CD4-positive, alpha-beta T cell (primary cell): ENCODE data around the gene KDM5A. TPM values are rescaled to one million over a fixed set of nuclear protein-coding genes. Genes with fewer than 3 reads are reported as not detected.

Experiments used
- ATAC-seq: fragments of 200-7000 bp; cut with Tn5 transposase; one replicate; pipeline ENCODE4 v1.10.0; 2022; ENCODE audit warnings: mild to moderate bottlenecking; ENCODE audit not compliant: poor library complexity
- CTCF ChIA-PET: fragments of 350-600 bp; sonication (Branson Sonifier 250); formaldehyde crosslinking; loops from one replicate; lab custom pipeline; 2021; ENCODE audit warnings: antibody characterized with exemption, inconsistent platforms; lab: Charles Lee
- POLR2A ChIA-PET: fragments of 350-600 bp; sonication (Branson Sonifier 250); formaldehyde crosslinking; loops from one replicate; lab custom pipeline; 2021; ENCODE audit warnings: antibody characterized with exemption, inconsistent platforms; lab: Charles Lee
- DNase-seq, 14 experiments: peaks; one replicate each; pipeline ENCODE4 v3.0.0-alpha.2; 2013 to 2020; ENCODE audit warnings: mixed read lengths in 2 of 14
- H3K27ac ChIP-seq, 2 donors: one replicate each; pipeline versions ENCODE4 v1.5.1 to v1.7.0; 2013; ENCODE audit warnings: low read length in 2 of 2, low read depth in 1 of 2, mild to moderate bottlenecking in 1 of 2
- H3K27me3 ChIP-seq, 2 experiments: 1 replicate in 1 of 2; 2 replicates in 1 of 2; pipeline versions ENCODE4 v1.6.1 to v1.7.0; 2013; ENCODE audit warnings: low read length in 2 of 2, control low read depth in 1 of 2, mild to moderate bottlenecking in 1 of 2, moderate library complexity in 1 of 2; ENCODE audit not compliant: insufficient read depth in 2 of 2, control insufficient read depth in 1 of 2
- H3K36me3 ChIP-seq: one replicate; pipeline ENCODE4 v1.6.1; 2013; ENCODE audit warnings: low read length, control low read depth; ENCODE audit not compliant: insufficient read depth
- H3K4me1 ChIP-seq: one replicate; pipeline ENCODE4 v1.6.1; 2013; ENCODE audit warnings: low read length, control low read depth; ENCODE audit not compliant: insufficient read depth
- H3K4me3 ChIP-seq: one replicate; pipeline ENCODE4 v1.5.1; 2013; ENCODE audit warnings: mild to moderate bottlenecking, low read length, moderate library complexity
- H3K9me3 ChIP-seq, 2 experiments: 1 replicate in 1 of 2; 2 replicates in 1 of 2; pipeline versions ENCODE4 v1.6.1 to v1.7.0; 2013; ENCODE audit warnings: low read length in 2 of 2, mild to moderate bottlenecking in 2 of 2, control low read depth in 1 of 2, moderate library complexity in 1 of 2; ENCODE audit not compliant: control insufficient read depth in 1 of 2, insufficient read depth in 1 of 2
- H3K27ac Mint-ChIP-seq: one replicate; pipeline ENCODE4 v1.8.0; 2020; ENCODE audit warnings: mixed read lengths
- H3K27me3 Mint-ChIP-seq: one replicate; pipeline ENCODE4 v1.8.0; 2021; ENCODE audit warnings: mixed read lengths
- H3K36me3 Mint-ChIP-seq: one replicate; pipeline ENCODE4 v1.8.0; 2021; ENCODE audit warnings: low read depth, mixed read lengths
- H3K4me1 Mint-ChIP-seq: one replicate; pipeline ENCODE4 v1.8.0; 2021; ENCODE audit warnings: low read depth, mixed read lengths
- H3K4me3 Mint-ChIP-seq: one replicate; pipeline ENCODE4 v1.8.0; 2020; ENCODE audit warnings: mild to moderate bottlenecking, mixed read lengths
- H3K9me3 Mint-ChIP-seq: one replicate; pipeline ENCODE4 v1.8.0; 2020; ENCODE audit warnings: mixed read lengths
- intact Hi-C, 2 experiments: fragments of 100-400 bp; cut with DNase I in 1 of 2; cut with micrococcal nuclease in 1 of 2; formaldehyde crosslinking; loops; one replicate each; pipeline versions ENCODE4 v1.15.1 to v1.9.0; 2023 to 2025; cut with DNase I, micrococcal nuclease
- total RNA-seq, 174 experiments: library from RNA in 2 of 174; stranded (reverse) in 2 of 174; gene quantifications; one replicate each; pipeline ENCODE4 v1.2.3 and lab custom pipeline; 2021 to 2026
- TF ChIP-seq, protein P1 (sequence below): fragments of 200-600 bp; IDR thresholded peaks from one replicate; pipeline ENCODE4 v1.8.0; 2022; ENCODE audit warnings: antibody characterized with exemption, mild to moderate bottlenecking

Gene KDM5A
- total RNA-seq, 2 experiments from 2014 or later, result 149 to 151 TPM

DNA sequence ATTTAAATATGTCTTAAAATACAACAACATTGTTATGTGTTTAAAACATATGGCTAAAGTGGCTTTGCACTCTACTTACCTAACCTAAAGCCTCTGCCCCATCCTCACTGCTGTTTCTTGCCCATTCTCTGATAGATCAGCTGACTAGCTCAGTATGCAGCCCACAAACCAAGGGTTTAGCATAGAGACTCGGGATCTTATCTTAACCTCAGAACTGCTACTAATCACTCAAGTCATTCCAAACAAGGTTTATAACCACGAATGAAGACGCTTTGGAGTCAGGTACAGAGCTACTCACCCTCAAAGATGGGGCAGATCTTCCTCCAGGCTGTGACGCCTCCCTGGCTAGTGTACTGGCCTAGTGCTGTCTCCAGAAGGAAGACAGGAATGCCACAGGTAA lies 145.7 kb downstream of the KDM5A start:
- no peak overlapping the region for H3K4me3 ChIP-seq
- ATAC-seq (no peak), DNase-seq (no peak)
- peaks cover 6 to 9% of the 10 kb centered on the region in 2 experiments for H3K9me3 ChIP-seq
- H3K36me3 ChIP-seq, result no peaks in the 10 kb centered on the region
- Mint-ChIP-seq H3K36me3 (peaks cover 4% of the 10 kb centered on the region), H3K4me1 (no peaks in the 10 kb centered on the region), H3K27me3 (peaks cover 32% of the 10 kb centered on the region), H3K4me3 (no peak overlapping the region), H3K9me3 (peaks cover 2% of the 10 kb centered on the region), H3K27ac (no peak overlapping the region)
- CTCF ChIA-PET, result no interaction called here
- intact Hi-C loops, result no loop called here
- no peaks in the 10 kb centered on the region for H3K4me1 ChIP-seq
- TF ChIP-seq, protein P1, sequence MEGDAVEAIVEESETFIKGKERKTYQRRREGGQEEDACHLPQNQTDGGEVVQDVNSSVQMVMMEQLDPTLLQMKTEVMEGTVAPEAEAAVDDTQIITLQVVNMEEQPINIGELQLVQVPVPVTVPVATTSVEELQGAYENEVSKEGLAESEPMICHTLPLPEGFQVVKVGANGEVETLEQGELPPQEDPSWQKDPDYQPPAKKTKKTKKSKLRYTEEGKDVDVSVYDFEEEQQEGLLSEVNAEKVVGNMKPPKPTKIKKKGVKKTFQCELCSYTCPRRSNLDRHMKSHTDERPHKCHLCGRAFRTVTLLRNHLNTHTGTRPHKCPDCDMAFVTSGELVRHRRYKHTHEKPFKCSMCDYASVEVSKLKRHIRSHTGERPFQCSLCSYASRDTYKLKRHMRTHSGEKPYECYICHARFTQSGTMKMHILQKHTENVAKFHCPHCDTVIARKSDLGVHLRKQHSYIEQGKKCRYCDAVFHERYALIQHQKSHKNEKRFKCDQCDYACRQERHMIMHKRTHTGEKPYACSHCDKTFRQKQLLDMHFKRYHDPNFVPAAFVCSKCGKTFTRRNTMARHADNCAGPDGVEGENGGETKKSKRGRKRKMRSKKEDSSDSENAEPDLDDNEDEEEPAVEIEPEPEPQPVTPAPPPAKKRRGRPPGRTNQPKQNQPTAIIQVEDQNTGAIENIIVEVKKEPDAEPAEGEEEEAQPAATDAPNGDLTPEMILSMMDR, result no peak
- no peak overlapping the region for H3K27ac ChIP-seq
- peaks cover 0 to 11% of the 10 kb centered on the region in 2 experiments for H3K27me3 ChIP-seq
- POLR2A ChIA-PET, result no interaction called here

DNA sequence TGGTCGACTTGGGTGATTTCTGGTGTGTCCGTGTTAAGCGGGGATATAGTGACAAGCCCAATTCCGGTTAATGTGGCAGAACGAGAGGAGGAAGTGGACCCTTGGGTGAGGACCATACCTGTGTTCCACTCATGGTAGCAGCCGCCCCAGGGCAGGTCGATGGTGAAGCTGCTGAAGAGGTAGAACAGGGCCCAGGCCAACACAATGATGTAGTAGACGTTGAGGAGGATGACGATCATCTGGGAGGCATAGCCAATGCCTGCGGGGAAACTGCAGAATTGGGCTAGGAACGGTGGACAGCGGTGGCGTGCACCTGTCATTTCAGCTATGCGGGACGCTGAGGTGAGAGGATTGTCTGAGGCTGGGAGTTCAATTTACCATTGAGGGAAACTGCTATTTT lies 146.6 kb downstream of the KDM5A start:
- Mint-ChIP-seq H3K4me1 (no peaks in the 10 kb centered on the region), H3K4me3 (no peak overlapping the region), H3K9me3 (no peaks in the 10 kb centered on the region), H3K27me3 (peaks cover 37% of the 10 kb centered on the region), H3K36me3 (peaks cover 4% of the 10 kb centered on the region), H3K27ac (no peak overlapping the region)
- Histone ChIP-seq H3K27ac (no peak overlapping the region), H3K36me3 (no peaks in the 10 kb centered on the region), H3K4me1 (no peaks in the 10 kb centered on the region), H3K4me3 (no peak overlapping the region), H3K9me3 (peaks cover 6 to 7% of the 10 kb centered on the region in 2 experiments), H3K27me3 (peaks cover 0 to 14% of the 10 kb centered on the region in 2 experiments)
- DNase-seq (no peak), ATAC-seq (no peak)
- intact Hi-C loops, result no loop called here
- CTCF ChIA-PET, result no interaction called here
- TF ChIP-seq, protein P1, result no peak
- POLR2A ChIA-PET, result no interaction called here

DNA sequence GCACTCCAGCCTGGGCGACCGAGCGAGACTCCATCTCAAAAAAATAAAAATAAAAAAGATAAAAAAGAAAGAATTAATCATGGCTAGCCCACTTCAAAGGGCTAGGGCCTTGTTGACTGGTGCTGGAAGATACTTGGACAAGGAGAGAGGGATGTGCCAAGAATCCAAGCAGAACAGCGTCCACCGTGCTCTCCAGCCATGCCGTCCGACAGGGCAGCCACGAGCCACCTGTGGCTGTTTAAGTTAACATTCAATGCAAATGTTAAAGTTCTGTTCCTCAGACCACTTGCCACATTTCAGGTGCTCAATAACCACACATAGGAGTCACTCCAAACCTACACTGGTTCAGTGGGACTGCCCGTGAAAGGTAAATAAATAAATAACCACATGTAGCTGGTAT lies 147.9 kb downstream of the KDM5A start:
- TF ChIP-seq, protein P1, result no peak
- Mint-ChIP-seq H3K4me1 (no peaks in the 10 kb centered on the region), H3K4me3 (no peak overlapping the region), H3K27ac (no peak overlapping the region), H3K27me3 (peaks cover 37% of the 10 kb centered on the region), H3K9me3 (peaks cover 3% of the 10 kb centered on the region), H3K36me3 (peaks cover 4% of the 10 kb centered on the region)
- peaks cover 0 to 15% of the 10 kb centered on the region in 2 experiments for H3K27me3 ChIP-seq
- POLR2A ChIA-PET, result no interaction called here
- ATAC-seq (no peak), DNase-seq (no peak)
- no peaks in the 10 kb centered on the region for H3K4me1 ChIP-seq
- H3K4me3 ChIP-seq, result no peak overlapping the region
- intact Hi-C loops, result no loop called here
- H3K27ac ChIP-seq, result no peak overlapping the region
- CTCF ChIA-PET, result no interaction called here
- no peaks in the 10 kb centered on the region for H3K36me3 ChIP-seq
- H3K9me3 ChIP-seq, result peaks cover 4 to 19% of the 10 kb centered on the region in 2 experiments
